SK-N-SH treated with all-trans-retinoic acid at 6 μM for 48 hours (cell line): ENCODE measurements around the gene TCAF1.
"Not testable (repeated sequence)": the region's sequence is repeated elsewhere in the genome, so short reads cannot be mapped to it uniquely, and the experiment has no call there.

Experiments used
- ARNTL ChIP-seq: fragments of 450-650 bp; formaldehyde crosslinking; IDR thresholded peaks from 2 replicates; pipeline ENCODE4 v1.5.0; 2020; ENCODE audit warnings: low read depth, mild to moderate bottlenecking, moderate library complexity, borderline replicate concordance
- OSR1 ChIP-seq: fragments of 250-450 bp; sonication (Bioruptor Pico); IDR thresholded peaks from 2 replicates; pipeline ENCODE4 v1.8.0; 2022; ENCODE audit warnings: moderate library complexity, mild to moderate bottlenecking, inconsistent platforms
- PATZ1 ChIP-seq: fragments of 250-450 bp; sonication (Bioruptor Pico); IDR thresholded peaks from 2 replicates; pipeline ENCODE4 v1.8.0; 2020; ENCODE audit warnings: mild to moderate bottlenecking, moderate library complexity, borderline replicate concordance
- POU6F1 ChIP-seq: fragments of 250-450 bp; sonication (Bioruptor Pico); IDR thresholded peaks from 2 replicates; pipeline ENCODE4 v1.8.0; 2021; ENCODE audit warnings: low read depth, mild to moderate bottlenecking, moderate library complexity, borderline replicate concordance
- RARB ChIP-seq: fragments of 250-450 bp; sonication (Bioruptor Pico); IDR thresholded peaks from 2 replicates; pipeline ENCODE4 v1.8.0; 2021; ENCODE audit warnings: mild to moderate bottlenecking, moderate library complexity
- TOX ChIP-seq: fragments of 250-450 bp; sonication (Bioruptor Pico); IDR thresholded peaks from 2 replicates; pipeline ENCODE4 v1.8.0; 2021; ENCODE audit warnings: mild to moderate bottlenecking, moderate library complexity, borderline replicate concordance
- ZC3H10 ChIP-seq: fragments of 250-450 bp; sonication (Bioruptor Pico); IDR thresholded peaks from 2 replicates; pipeline ENCODE4 v1.5.1; 2021; ENCODE audit warnings: mild to moderate bottlenecking, moderate library complexity
- ZFP3 ChIP-seq: fragments of 250-450 bp; sonication (Bioruptor Pico); IDR thresholded peaks from 2 replicates; pipeline ENCODE4 v1.5.0; 2020; ENCODE audit warnings: mild to moderate bottlenecking, moderate library complexity

GRCh38 chr7:143836622-143837021 lies 65.4 kb downstream of the TCAF1 start:
- not testable (repeated sequence) for TF ChIP-seq POU6F1 (CRISPR knock-in tag); ZFP3; TOX (CRISPR knock-in tag); OSR1 (CRISPR knock-in tag); ARNTL (CRISPR knock-in tag); ZC3H10 (CRISPR knock-in tag); PATZ1 (CRISPR knock-in tag); RARB
